Activated T-cell treated with anti-CD3 and anti-CD28 coated beads for 4 hours (primary cell): ENCODE data around the gene SORCS1.

Experiments
- DNase-seq: peaks from one replicate; pipeline ENCODE4 v3.0.0-alpha.2; 2020

The SORCS1 gene

GRCh38 chr10:106795619-106796018 is 368.9 kb downstream of the SORCS1 start:
- no peak for DNase-seq

GRCh38 chr10:106793617-106794016 is 370.9 kb downstream of the SORCS1 start:
- no peak for DNase-seq

- DNase-seq: no peak
Observed at GRCh38 chr10:106789623-106790022, 374.9 kb downstream of the SORCS1 start.

GRCh38 chr10:106788982-106789381 is 375.5 kb downstream of the SORCS1 start:
- no peak for DNase-seq

GRCh38 chr10:106785528-106785927 is 379.0 kb downstream of the SORCS1 start:
- no peak for DNase-seq

GRCh38 chr10:106780632-106781031 is 383.9 kb downstream of the SORCS1 start:
- DNase-seq: no peak

GRCh38 chr10:106777841-106778240 is 386.7 kb downstream of the SORCS1 start:
- DNase-seq: no peak

GRCh38 chr10:106775127-106775526 is 389.4 kb downstream of the SORCS1 start:
- DNase-seq: no peak

GRCh38 chr10:106772957-106773356 is 391.5 kb downstream of the SORCS1 start:
- DNase-seq: no peak

- no peak for DNase-seq
Observed at GRCh38 chr10:106771154-106771553, 393.4 kb downstream of the SORCS1 start.

- DNase-seq: no peak
Observed at GRCh38 chr10:106768204-106768603, 396.3 kb downstream of the SORCS1 start.

- no peak for DNase-seq
Observed at GRCh38 chr10:106765928-106766327, 398.6 kb downstream of the SORCS1 start.

- no peak for DNase-seq
Observed at GRCh38 chr10:106765241-106765754, 399.2 kb downstream of the SORCS1 start.

- DNase-seq: no peak
Observed at GRCh38 chr10:106764360-106764759, 400.1 kb downstream of the SORCS1 start.

- DNase-seq: no peak
Observed at GRCh38 chr10:106761906-106762305, 402.6 kb downstream of the SORCS1 start.

GRCh38 chr10:106757521-106757920 is 407.0 kb downstream of the SORCS1 start:
- DNase-seq: no peak

GRCh38 chr10:106751091-106751490 is 413.4 kb downstream of the SORCS1 start:
- no peak for DNase-seq

- DNase-seq: no peak
Observed at GRCh38 chr10:106746868-106747267, 417.6 kb downstream of the SORCS1 start.

- no peak for DNase-seq
Observed at GRCh38 chr10:106741006-106741530, 423.4 kb downstream of the SORCS1 start.

- DNase-seq: no peak
Observed at GRCh38 chr10:106740071-106740470, 424.4 kb downstream of the SORCS1 start.

GRCh38 chr10:106734220-106734619 is 430.3 kb downstream of the SORCS1 start:
- no peak for DNase-seq

- no peak for DNase-seq
Observed at GRCh38 chr10:106728232-106728631, 436.3 kb downstream of the SORCS1 start.

- no peak for DNase-seq
Observed at GRCh38 chr10:106727170-106727569, 437.3 kb downstream of the SORCS1 start.

- DNase-seq: no peak
Observed at GRCh38 chr10:106722524-106722923, 442.0 kb downstream of the SORCS1 start.

- no peak for DNase-seq
Observed at GRCh38 chr10:106720683-106721082, 443.8 kb downstream of the SORCS1 start.
